GM18951 (cell line): Measurements from ENCODE around the gene OR4C45.
"Not testable (repeated sequence)": the region's sequence is repeated elsewhere in the genome, so short reads cannot be mapped to it uniquely, and the experiment has no call there.

Source experiments
- POLR2A ChIP-seq: IDR thresholded peaks from 4 replicates; pipeline ENCODE4 v1.6.1; 2011; ENCODE audit warnings: mild to moderate bottlenecking; ENCODE audit not compliant: insufficient read length, insufficient read depth; ENCODE audit errors: extremely low read depth
- in situ Hi-C: fragments of 300-500 bp; cut with MboI; formaldehyde crosslinking; loops from one replicate; pipeline ENCODE4 v1.12.0; 2022; ENCODE audit warnings: low sequenced_read_pairs, mixed read lengths, inconsistent platforms; ENCODE audit not compliant: unreplicated experiment

OR4C45 gene

DNA sequence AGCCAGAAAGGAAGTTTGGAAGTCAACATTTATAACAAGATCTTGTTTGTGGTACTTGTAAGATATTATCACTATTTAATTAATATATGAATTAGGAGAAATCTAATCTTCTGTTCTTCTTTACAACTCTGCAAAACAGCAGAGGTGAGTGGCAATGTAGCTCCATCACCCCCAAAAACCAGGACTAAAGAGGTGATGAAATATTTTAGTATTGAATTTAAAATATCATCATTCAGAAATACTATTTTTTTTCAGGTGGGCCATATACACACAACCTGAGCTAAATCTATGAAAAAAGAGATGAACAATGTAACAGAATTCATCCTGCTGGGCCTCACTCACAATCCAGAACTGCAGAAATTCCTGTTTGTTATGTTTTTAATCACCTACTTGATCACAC lies at the start of gene OR4C45:
Gene OR4C45, plus strand, starts transcription at position 301 of the 400 bp plus-strand sequence.
- TF ChIP-seq POLR2A: no peak
- in situ Hi-C loops: no loop called here

DNA sequence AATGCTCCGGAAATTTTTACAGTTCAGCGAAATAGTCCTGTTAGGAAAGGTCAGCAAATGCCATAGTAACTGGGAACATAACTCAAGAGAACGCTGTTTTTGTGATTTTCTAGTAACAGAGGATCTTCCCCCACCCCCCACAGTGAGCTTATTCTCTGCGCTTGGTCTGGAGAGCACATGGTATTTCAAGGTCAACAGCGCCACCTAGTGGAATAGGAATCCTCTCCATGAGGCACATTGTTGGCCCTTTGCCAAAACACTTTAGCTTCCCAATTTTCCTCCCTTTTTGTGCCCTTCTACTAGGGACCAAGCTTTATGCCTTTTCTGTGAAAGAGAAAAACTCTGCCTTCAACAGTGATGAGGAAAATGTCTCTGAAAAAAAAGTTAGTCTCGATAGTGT lies 37.1 kb upstream of the OR4C45 start:
- in situ Hi-C loops: no loop called here
- no peak for TF ChIP-seq POLR2A

DNA sequence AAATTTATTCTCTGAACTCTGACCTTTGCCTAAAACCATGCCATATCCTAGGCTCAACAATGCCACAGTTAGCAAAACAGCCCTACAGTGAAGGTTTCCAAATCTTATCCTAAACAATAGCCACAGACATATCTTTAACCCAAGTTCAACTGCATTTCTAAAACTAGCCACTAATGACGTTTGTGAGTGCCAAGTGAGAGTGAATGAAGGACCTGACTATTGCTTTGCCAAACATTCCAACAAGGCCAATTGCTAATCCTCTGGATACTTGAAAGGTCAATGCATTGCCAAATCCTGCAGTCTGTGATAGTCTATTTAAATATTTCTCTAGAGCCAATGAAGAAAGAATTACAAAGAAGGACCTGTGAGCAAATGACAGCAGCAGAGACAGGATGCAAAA lies 2.5 kb upstream of the OR4C45 start:
- TF ChIP-seq POLR2A: no peak
- in situ Hi-C loops: no loop called here

DNA sequence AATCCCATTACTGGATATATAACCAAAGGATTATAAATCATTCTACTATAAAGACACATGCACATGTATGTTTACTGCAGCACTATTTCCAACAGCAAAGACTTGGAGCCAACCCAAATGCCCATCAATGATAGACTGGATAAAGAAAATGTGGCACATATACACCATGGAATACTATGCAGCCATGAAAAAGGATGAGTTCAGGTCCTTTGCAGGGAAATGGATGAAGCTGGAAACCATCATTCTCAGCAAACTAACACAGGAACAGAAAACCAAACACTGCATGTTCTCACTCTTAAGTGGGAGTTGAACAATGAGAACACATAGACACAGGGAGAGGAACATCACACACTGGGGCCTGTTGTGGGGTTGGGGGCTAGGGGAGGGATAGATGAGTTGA lies 3.6 kb downstream of the OR4C45 start:
- in situ Hi-C loops: not testable (repeated sequence)

DNA sequence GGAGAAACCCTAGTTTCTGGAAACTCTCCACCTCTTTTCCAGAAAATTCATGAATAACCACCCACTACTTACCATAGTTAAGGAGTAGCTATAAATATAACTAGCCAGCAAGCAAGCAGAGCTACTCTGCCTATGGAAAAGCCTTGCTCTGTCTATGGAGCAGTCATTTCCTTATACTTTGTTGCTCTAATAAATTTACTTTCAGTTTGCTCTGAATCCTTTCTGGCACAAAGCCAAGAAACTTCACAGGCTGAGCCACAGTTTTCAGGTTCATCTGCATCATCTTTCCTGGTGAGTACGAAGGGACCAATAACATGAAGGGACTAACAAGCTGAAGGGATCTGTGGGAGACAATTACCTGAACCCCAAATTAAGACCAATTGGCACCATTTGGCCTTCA lies 4.6 kb downstream of the OR4C45 start:
- in situ Hi-C loops: no loop called here
- TF ChIP-seq POLR2A: no peak

DNA sequence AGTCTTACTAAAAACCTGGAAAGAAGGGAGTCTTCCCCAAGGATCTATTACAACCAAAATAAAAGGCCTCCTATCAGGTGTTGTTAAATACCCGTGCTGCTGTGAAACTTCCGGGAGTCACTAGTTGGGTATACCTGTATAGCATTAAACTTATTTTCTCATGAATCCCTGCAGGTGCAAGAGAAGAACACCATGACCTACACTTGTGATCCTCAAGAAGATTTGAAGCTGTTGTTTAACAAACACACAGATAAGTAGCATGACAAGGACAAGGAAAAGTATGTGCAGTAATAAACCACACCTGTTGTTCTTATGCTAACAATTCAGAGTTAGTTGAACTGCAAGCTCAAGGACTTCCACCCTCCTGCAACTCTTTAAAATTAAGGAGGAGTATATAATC lies 12.0 kb downstream of the OR4C45 start:
- no peak for TF ChIP-seq POLR2A
- in situ Hi-C loops: no loop called here

DNA sequence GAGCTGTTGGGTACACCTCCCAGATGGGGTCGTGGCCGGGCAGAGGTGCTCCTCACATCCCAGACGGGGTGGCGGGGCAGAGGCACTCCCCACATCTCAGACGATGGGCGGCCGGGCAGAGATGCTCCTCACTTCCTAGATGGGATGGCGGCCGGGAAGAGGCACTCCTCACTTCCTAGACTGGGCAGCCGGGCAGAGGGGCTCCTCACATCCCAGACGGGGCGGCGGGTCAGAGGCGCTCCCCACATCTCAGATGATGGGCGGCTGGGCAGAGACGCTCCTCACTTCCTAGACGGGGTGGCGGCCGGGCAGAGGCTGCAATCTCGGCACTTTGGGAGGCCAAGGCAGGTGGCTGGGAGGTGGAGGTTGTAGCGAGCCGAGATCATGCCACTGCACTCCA lies 30.4 kb downstream of the OR4C45 start:
- in situ Hi-C loops: not testable (repeated sequence)

DNA sequence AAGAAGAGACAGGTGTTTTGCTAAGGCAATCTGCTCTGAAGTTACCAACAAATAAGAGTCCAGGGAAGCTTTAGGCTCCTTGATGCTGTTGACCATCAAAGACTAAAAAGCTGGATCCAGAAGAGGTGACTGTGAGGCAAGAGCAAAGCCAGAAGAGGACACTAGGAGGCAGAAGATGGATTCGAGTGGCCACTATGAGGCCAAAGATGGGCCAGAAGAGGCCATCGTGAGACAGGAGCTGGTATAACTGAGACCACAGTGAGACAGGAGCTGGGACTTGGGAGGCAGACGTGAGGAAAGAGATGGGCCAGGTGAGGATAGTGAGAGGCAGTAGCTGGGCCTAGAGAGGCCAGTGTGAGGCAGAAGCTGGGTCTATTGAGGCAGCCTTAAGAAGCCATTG lies 37.7 kb downstream of the OR4C45 start:
- in situ Hi-C loops: no loop called here

DNA sequence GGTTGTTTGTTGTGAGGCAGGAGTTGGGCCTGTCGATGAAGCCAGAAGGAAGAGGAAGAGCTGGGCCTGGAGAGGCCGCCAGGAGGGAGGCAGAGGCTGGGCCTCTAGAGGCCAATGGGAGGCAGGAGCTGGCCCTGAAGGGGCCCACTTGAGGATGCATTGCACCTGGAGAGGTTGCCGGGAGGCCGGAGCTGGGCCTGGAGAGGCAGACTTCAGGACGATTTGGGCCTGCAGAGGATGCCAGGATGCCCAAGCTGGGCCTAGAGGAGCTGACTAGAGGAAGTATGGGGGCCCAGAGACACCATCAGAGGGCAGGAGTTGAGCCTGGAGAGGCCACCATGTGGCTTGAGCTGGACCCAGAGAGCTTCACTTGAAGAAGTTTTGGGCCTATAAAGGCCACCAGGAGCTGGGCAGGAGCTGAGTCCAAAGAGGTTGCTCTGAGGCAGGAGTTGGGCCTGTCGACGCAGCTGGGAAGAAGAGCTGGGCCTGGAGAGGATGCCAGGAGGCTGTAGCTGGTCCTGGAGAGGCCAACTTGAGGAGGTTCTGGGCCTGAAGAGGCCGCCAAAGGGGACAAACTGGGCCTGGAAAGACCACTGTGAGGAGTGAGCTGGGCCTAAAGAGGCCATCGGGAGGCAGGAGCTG lies 39.0 kb downstream of the OR4C45 start:
- no peak for TF ChIP-seq POLR2A
- in situ Hi-C loops: no loop called here

More for the DNA sequence above, 37.7 kb downstream of the OR4C45 start:
- no peak for TF ChIP-seq POLR2A

DNA sequence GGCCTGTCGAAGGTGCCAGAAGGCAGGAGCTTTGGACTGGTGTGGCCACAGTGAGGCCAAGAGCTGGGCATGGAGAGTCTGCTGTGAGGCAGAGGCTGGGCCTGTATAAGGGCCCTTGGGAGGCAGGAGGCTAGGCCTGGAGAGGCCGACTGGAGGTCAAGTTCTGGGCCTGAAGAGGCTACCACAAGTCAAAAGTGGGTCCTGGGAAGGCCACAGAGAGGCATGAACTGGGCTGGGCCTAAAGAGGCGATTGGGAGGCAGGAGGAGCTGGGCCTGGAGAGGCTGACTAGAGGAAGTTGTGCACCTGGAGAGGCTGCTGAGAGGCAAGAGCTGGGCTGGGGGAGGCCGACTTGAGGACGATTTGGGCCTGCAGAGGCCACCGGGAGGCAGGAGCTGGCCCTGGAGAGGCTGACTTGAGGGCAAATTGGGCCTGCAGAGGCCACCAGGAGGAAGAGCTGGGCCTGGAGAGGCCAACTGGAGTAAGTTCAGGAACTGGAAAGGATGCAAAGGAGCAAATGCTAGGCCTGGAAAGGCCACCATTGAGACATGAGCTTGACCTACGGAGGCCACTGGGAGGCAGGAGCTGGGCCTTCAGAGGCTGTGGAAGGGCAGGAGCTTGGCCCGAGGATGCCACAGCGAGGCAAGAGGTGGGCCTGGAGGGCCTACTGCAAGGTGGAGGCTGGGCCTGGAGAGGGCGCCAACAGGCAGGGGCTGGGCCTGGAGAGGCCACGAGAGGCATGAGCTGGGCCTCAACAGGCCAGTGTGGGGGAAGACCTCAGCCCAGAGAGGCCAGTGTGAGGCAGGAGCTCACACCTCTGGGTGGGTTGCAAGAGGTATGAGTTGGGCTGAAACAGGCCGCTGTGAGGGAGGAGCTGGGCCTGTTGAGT lies 39.8 kb downstream of the OR4C45 start:
- no peak for TF ChIP-seq POLR2A

DNA sequence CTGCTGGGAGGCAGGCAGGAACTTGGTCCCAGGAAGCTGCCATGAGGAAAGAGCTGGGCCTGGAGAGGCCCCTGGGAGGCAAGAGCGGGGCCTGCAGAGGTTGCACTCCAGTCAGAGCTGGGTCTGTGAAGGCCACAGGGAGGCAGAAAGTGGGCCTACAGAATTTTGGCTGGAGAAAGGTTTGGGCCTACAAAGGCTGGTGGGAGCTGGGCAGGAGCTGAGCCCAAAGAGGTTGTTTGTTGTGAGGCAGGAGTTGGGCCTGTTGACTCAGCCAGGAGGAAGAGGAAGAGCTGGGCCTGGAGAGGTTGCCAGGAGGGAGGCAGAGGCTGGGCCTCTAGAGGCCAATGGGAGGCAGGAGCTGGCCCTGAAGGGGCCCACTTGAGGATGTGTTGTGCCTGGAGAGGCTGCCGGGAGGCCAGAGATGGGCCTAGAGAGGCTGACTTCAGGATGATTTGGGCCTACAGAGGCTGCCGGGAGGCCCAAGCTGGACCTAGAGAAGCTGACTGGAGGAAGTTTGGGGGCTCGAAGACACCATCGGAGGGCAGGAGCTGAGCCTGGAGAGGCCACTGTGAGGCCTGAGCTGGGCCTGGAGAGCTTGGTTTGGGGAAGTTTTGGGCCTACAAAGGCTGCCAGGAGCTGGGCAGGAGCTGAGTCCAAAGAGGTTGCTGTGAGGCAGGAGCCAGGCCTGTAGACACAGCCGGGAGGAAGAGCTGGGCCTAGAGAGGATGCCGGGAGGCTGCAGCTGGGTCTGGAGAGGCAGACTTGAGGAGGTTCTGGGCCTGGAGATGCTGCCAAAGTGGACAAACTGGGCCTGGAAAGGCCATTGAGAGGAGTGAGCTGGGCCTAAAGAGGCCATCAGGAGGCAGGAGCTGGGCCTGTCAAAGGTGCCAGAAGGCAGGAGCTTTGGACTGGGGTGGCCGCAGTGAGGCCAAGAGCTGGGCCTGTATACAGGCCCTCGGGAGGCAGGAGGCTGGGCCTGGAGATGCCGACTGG lies 40.7 kb downstream of the OR4C45 start:
- in situ Hi-C loops: no loop called here
- TF ChIP-seq POLR2A: no peak

More for the DNA sequence above, 39.8 kb downstream of the OR4C45 start:
- in situ Hi-C loops: no loop called here

DNA sequence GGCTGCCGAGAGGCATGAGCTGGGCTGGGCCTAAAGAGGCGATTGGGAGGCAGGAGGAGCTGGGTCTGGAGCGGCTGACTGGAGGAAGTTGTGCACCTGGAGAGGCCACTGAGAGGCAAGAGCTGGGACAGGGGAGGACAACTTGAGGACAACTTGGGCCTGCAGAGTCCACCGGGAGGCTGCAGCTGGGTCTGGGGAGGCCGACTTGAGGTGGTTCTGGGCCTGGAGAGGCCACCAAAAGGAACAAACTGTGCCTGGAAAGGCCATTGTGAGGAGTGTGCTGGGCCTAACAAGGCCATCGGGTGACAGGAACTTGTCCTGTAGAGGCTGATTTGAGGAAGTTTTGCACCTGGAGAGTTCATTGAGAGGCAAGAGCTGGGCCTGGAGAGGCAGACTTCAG lies 41.5 kb downstream of the OR4C45 start:
- in situ Hi-C loops: no loop called here
- no peak for TF ChIP-seq POLR2A

DNA sequence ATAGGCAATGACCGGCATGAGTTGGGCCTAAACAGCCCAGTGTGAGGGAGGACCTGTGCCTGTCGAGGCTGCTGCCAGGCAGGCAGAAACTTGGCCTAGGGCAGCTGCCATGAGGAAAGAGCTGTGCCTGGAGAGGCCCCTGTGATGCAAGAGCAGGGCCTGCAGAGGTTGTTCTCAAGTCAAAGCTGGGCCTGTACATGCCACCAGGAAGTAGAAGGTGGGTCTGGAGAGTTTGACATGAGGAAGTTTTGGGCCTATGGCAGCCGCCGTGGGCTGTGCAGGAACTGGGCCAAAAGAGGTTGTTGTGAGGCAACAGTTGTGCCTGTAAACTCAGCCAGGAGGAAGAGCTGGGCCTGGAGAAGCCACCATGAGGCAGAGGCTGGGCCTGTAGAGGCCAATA lies 43.2 kb downstream of the OR4C45 start:
- in situ Hi-C loops: no loop called here

More for the DNA sequence above, 43.2 kb downstream of the OR4C45 start:
- no peak for TF ChIP-seq POLR2A
